ENCODE measurements around the gene FMNL2.

DNA sequence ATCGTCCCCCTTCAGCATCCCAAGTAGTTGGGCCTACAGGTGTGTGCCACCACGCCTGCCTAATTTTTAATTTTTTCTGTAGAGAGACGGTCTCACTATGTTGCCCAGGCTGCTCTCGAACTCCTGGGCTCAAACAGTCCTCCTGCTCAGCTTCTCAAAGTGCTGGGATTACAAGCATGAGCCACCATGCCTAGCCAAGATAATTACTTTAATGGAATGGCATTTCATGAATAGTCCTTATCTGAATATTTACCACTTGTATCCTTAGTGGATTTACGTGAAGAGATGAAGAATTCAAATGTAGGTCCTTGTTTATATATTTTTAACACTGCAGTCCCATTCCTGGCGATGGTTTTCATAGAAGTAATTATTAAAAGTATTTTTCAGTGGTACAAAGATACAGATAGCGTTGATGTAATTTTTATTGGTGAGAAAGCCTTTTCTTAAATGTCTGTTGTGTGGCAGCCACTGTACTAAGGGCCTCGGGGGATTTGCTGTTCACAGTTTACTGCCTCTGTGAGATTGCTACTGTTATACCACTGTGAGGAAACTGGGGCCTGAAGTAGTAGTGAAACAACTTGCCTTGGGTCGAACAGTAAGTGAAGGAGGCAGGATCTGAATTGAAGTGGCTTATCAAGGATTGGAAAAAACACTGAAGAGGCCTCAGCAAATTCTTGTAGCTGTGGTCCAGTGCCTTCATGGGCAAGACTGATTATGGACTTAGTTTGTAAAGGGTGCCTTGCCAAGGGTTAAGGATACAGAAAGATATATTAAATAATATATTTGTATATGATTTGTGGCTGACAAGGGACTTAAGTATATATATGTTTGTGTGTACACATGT lies 231.1 kb downstream of the FMNL2 start:
- TF ChIP-seq CTCF (IDR thresholded peaks at IDR 0.05 in 4 of 5, conservative IDR thresholded peaks at IDR 0.05 in 1 of 5) (no peak), POLR2A (IDR thresholded peaks at IDR 0.05) (no peak)

Measured in gastrocnemius medialis (tissue), 4 donors.